Measurements from ENCODE around the gene SLC8A2. TPM values are rescaled to one million over a fixed set of nuclear protein-coding genes. Genes with fewer than 3 reads are reported as not detected.
A peak's percentile ranks its signal among the peaks of the same experiment; 100 is the strongest.

SLC8A2 gene
- total and polyA plus RNA-seq, 10 of the 15 experiments (the other 5 are each of a cell fraction or from before 2014, with no cell fraction given), result not detected

- no peak for TF ChIP-seq SIN3A (IDR thresholded peaks at IDR 0.05; ENCODE audit: low read depth, low read length)
- TF ChIP-seq ZNF24 (IDR thresholded peaks at IDR 0.05), result no peak
- TF ChIP-seq ZBTB33 (IDR thresholded peaks at IDR 0.05), result 0 out of 2 replicates have a peak, but pooled peaks have one; percentile 48
- TF ChIP-seq CEBPB (IDR thresholded peaks at IDR 0.05; ENCODE audit: borderline replicate concordance in 1 of 2, low read depth in 2 of 2, low read length in 2 of 2), result no peak
- TF ChIP-seq E2F4 (IDR thresholded peaks at IDR 0.05; ENCODE audit: low read depth, low read length), result no peak
- TF ChIP-seq DPF2 (IDR thresholded peaks at IDR 0.05), result peak; percentile 93
- TF ChIP-seq ZBTB4 (CRISPR knock-in tag; IDR thresholded peaks at IDR 0.05), result no peak
- no peak for TF ChIP-seq SREBF1 (IDR thresholded peaks at IDR 0.05; ENCODE audit: low read length)
- TF ChIP-seq MYB (IDR thresholded peaks at IDR 0.05; ENCODE audit: borderline replicate concordance, low read depth, low read length), result no peak
- peak; percentile 90 for TF ChIP-seq TBL1XR1 (IDR thresholded peaks at IDR 0.05; ENCODE audit: low read depth, low read length)
- TF ChIP-seq ZNF274 (IDR thresholded peaks at IDR 0.05; ENCODE audit: insufficient read depth, insufficient read length), result no peak
- peak; percentile 86; the same call in 1 of the 2 replicates for TF ChIP-seq ZBED1 (IDR thresholded peaks at IDR 0.05; ENCODE audit: borderline replicate concordance)
- peak; percentile 66; the same call in 1 of the 2 replicates for TF ChIP-seq BMI1 (IDR thresholded peaks at IDR 0.05; ENCODE audit: borderline replicate concordance)
- no peak; the same call in 1 of the 2 replicates for TF ChIP-seq ZNF384 (IDR thresholded peaks at IDR 0.05; ENCODE audit: borderline replicate concordance, low read depth, low read length)
- TF ChIP-seq SRF (IDR thresholded peaks at IDR 0.05; ENCODE audit: low read depth in 2 of 2, low read length in 2 of 2), result no peak
- no peak for TF ChIP-seq POLR2AphosphoS2 (IDR thresholded peaks at IDR 0.05; ENCODE audit: low read depth, low read length)
- peak; percentile 95 for TF ChIP-seq NBN (IDR thresholded peaks at IDR 0.05)
- no peak; the same call in 1 of the 2 replicates for TF ChIP-seq RB1 (IDR thresholded peaks at IDR 0.05; ENCODE audit: borderline replicate concordance)
- TF ChIP-seq PAX5 (IDR thresholded peaks at IDR 0.05; ENCODE audit: borderline replicate concordance, low read depth, low read length), result peak; percentile 97
- TF ChIP-seq PAX8 (IDR thresholded peaks at IDR 0.05), result peak; percentile 71; the same call in 1 of the 2 replicates
- no peak for TF ChIP-seq TARDBP (IDR thresholded peaks at IDR 0.05; ENCODE audit: borderline replicate concordance)
- peak; percentile 63; the same call in 1 of the 2 replicates for TF ChIP-seq IRF4 (IDR thresholded peaks at IDR 0.05; ENCODE audit: low read depth, low read length)
- TF ChIP-seq GATAD2B (conservative IDR thresholded peaks at IDR 0.05; ENCODE audit: low read depth), result peak; percentile 87
- TF ChIP-seq NR2C1 (IDR thresholded peaks at IDR 0.05), result 0 out of 2 replicates have a peak, but pooled peaks have one; percentile 9
- peak; percentile 98 to 99 for TF ChIP-seq IKZF2 (IDR thresholded peaks at IDR 0.05)
- TF ChIP-seq RFX5 (IDR thresholded peaks at IDR 0.05; ENCODE audit: low read depth, low read length), result no peak
- no peak for TF ChIP-seq ZNF622 (IDR thresholded peaks at IDR 0.05)
- no peak for TF ChIP-seq ATF3 (IDR thresholded peaks at IDR 0.05; ENCODE audit: borderline replicate concordance, extremely low read depth, low read depth, low read length)
- peak; percentile 92 for TF ChIP-seq BCL11A (IDR thresholded peaks at IDR 0.05; ENCODE audit: low read depth, low read length)
Observed at GRCh38 chr19:47518139-47518538, 46.4 kb upstream of the SLC8A2 start (continued).
